IMR-90 (cell line): ENCODE measurements around the gene TXNDC5. TPM values are rescaled to one million over a fixed set of nuclear protein-coding genes. Genes with fewer than 3 reads are reported as not detected.

Experiments
- ATAC-seq: fragments of 200-7000 bp; cut with Tn5 transposase; 2 replicates; pipeline ENCODE4 v1.9.1; 2020; ENCODE audit warnings: low read depth, mild to moderate bottlenecking, moderate library complexity
- BruUV-seq: library from RNA; stranded (reverse); fragments of 400-500 nt; replicated peaks from 2 replicates; lab custom pipeline; 2021; lab: Mats Ljungman, UMichigan
- CTCF ChIA-PET: fragments of 300-600 bp; formaldehyde crosslinking; extraction: SDS; loops from one replicate; lab custom pipeline; 2021; ENCODE audit warnings: antibody characterized with exemption; lab: Yijun Ruan, JAX
- POLR2A ChIA-PET: fragments of 300-600 bp; sonication (Branson Sonifier 250); formaldehyde crosslinking; loops from one replicate; lab custom pipeline; 2022; ENCODE audit warnings: antibody characterized with exemption; ENCODE audit not compliant: unreplicated experiment; lab: Charles Lee
- DNase-seq: peaks from one replicate; pipeline ENCODE4 v3.0.0; 2013
- H2AFZ ChIP-seq: replicated peaks from 2 replicates; pipeline ENCODE3; 2013; ENCODE audit warnings: low read length, mild to moderate bottlenecking; ENCODE audit not compliant: poor library complexity
- H2AK5ac ChIP-seq: 2 replicates; pipeline ENCODE4 v1.6.1; 2013; ENCODE audit warnings: low read depth, low read length, inconsistent platforms
- H2AK9ac ChIP-seq: replicated peaks from 2 replicates; pipeline ENCODE3; 2013; ENCODE audit warnings: mild to moderate bottlenecking, low read depth, low read length, moderate library complexity; ENCODE audit not compliant: poor library complexity
- H2BK120ac ChIP-seq: 2 replicates; pipeline ENCODE4 v1.6.1; 2013; ENCODE audit warnings: low read depth, low read length, inconsistent platforms
- H2BK15ac ChIP-seq: 3 replicates; pipeline ENCODE4 v1.6.1; 2013; ENCODE audit warnings: low read depth, low read length, inconsistent platforms
- H2BK20ac ChIP-seq: 2 replicates; pipeline ENCODE4 v1.6.1; 2013; ENCODE audit warnings: low read depth, mild to moderate bottlenecking, inconsistent platforms, low read length, moderate library complexity
- H2BK5ac ChIP-seq: 2 replicates; pipeline ENCODE4 v1.6.1; 2013; ENCODE audit warnings: mild to moderate bottlenecking, low read depth, low read length, inconsistent platforms; ENCODE audit not compliant: poor library complexity, severe bottlenecking
- H3K14ac ChIP-seq: replicated peaks from 2 replicates; pipeline ENCODE4 v1.6.1; 2013; ENCODE audit warnings: low read depth, low read length, inconsistent platforms
- H3K18ac ChIP-seq: 2 replicates; pipeline ENCODE4 v1.6.1; 2013; ENCODE audit warnings: low read depth, low read length, control low read depth
- H3K23ac ChIP-seq: 2 replicates; pipeline ENCODE4 v1.6.1; 2013; ENCODE audit warnings: low read depth, low read length, inconsistent platforms
- H3K27ac ChIP-seq: 2 replicates; pipeline ENCODE4 v1.5.1; 2013; ENCODE audit warnings: mild to moderate bottlenecking, control low read depth, low read length; ENCODE audit not compliant: insufficient read depth
- H3K27me3 ChIP-seq: 2 replicates; pipeline ENCODE4 v1.6.1; 2013; ENCODE audit warnings: low read length; ENCODE audit not compliant: control insufficient read depth, insufficient read depth
- H3K36me3 ChIP-seq: 2 replicates; pipeline ENCODE4 v1.6.1; 2013; ENCODE audit warnings: low read length, mixed read lengths; ENCODE audit not compliant: control insufficient read depth, insufficient read depth
- H3K4ac ChIP-seq: 2 replicates; pipeline ENCODE4 v1.6.1; 2013; ENCODE audit warnings: low read depth, low read length, inconsistent platforms
- H3K4me1 ChIP-seq: 2 replicates; pipeline ENCODE4 v1.6.1; 2013; ENCODE audit warnings: low read length, mixed read lengths; ENCODE audit not compliant: control insufficient read depth, insufficient read depth
- H3K4me2 ChIP-seq: 2 replicates; pipeline ENCODE4 v1.6.1; 2013; ENCODE audit warnings: low read depth, mild to moderate bottlenecking, control low read depth, low read length, moderate library complexity
- H3K4me3 ChIP-seq: 2 replicates; pipeline ENCODE4 v1.5.1; 2013; ENCODE audit warnings: low read depth, mild to moderate bottlenecking, control low read depth, low read length, moderate library complexity; ENCODE audit not compliant: insufficient read depth
- H3K56ac ChIP-seq: 2 replicates; pipeline ENCODE4 v1.6.1; 2013; ENCODE audit warnings: low read length, inconsistent platforms; ENCODE audit not compliant: insufficient read depth; ENCODE audit errors: extremely low read depth
- H3K79me1 ChIP-seq, 2 experiments: 2 replicates each; pipeline ENCODE4 v1.6.1; 2013; ENCODE audit warnings: low read length in 2 of 2, inconsistent platforms in 1 of 2, low read depth in 1 of 2
- H3K9ac ChIP-seq: 2 replicates; pipeline ENCODE4 v1.6.1; 2013; ENCODE audit warnings: low read depth, low read length, control low read depth
- H3K9me1 ChIP-seq: 2 replicates; pipeline ENCODE4 v1.6.1; 2013; ENCODE audit warnings: low read length, inconsistent platforms; ENCODE audit not compliant: insufficient read depth
- H3K9me3 ChIP-seq: 2 replicates; pipeline ENCODE4 v1.6.1; 2013; ENCODE audit warnings: low read length; ENCODE audit not compliant: control insufficient read depth, insufficient read depth
- H4K20me1 ChIP-seq: 2 replicates; pipeline ENCODE4 v1.6.1; 2013; ENCODE audit warnings: low read length, inconsistent platforms; ENCODE audit not compliant: insufficient read depth
- H4K5ac ChIP-seq: 2 replicates; pipeline ENCODE4 v1.6.1; 2013; ENCODE audit warnings: mild to moderate bottlenecking, low read depth, low read length, control low read depth
- H4K8ac ChIP-seq, 2 experiments: 2 replicates each; pipeline ENCODE4 v1.6.1; 2013; ENCODE audit warnings: low read depth in 2 of 2, low read length in 2 of 2, control low read depth in 1 of 2, inconsistent platforms in 1 of 2
- H4K91ac ChIP-seq: 2 replicates; pipeline ENCODE4 v1.6.1; 2013; ENCODE audit warnings: low read depth, low read length, inconsistent platforms; ENCODE audit not compliant: insufficient read depth
- BHLHE40 ChIP-seq: fragments of 150-350 bp; IDR thresholded peaks from 2 replicates; pipeline ENCODE4 v1.6.1; 2016; ENCODE audit warnings: mild to moderate bottlenecking, low read depth, low read length
- CEBPB ChIP-seq: IDR thresholded peaks from 2 replicates; pipeline ENCODE4 v1.6.1; 2012; ENCODE audit warnings: low read depth, low read length, improper control_type of control experiment
- CTCF ChIP-seq: conservative IDR thresholded peaks from 2 replicates; pipeline ENCODE4 v1.5.1; 2012; ENCODE audit warnings: mild to moderate bottlenecking, low read depth, low read length, improper control_type of control experiment
- FOS ChIP-seq: fragments of 150-350 bp; IDR thresholded peaks from 2 replicates; pipeline ENCODE4 v1.6.1; 2016; ENCODE audit warnings: low read depth, low read length
- MAFK ChIP-seq: IDR thresholded peaks from 2 replicates; pipeline ENCODE4 v1.6.1; 2012; ENCODE audit warnings: low read depth, low read length, improper control_type of control experiment
- NFE2L2 ChIP-seq: fragments of 150-350 bp; IDR thresholded peaks from 2 replicates; pipeline ENCODE4 v1.6.1; 2016; ENCODE audit warnings: low read depth, mild to moderate bottlenecking, low read length
- POLR2A ChIP-seq: IDR thresholded peaks from 2 replicates; pipeline ENCODE4 v1.6.1; 2012; ENCODE audit warnings: mild to moderate bottlenecking, low read depth, low read length
- RFX5 ChIP-seq: IDR thresholded peaks from 2 replicates; pipeline ENCODE4 v1.8.0; 2012; ENCODE audit warnings: low read depth, mild to moderate bottlenecking, low read length, moderate library complexity
- WGBS, 2 experiments: methylation state at CpG; one replicate each; pipeline versions ENCODE4 v1.1.5 to v1.1.7; 2013; ENCODE audit warnings: missing lambda C conversion rate in 2 of 2; ENCODE audit not compliant: insufficient read length in 1 of 2; ENCODE audit errors: extremely low coverage in 2 of 2; 5-methylcytosine and 5-hydroxymethylcytosine counted together
- dilution Hi-C: fragments of 300-500 bp; cut with HindIII; formaldehyde crosslinking; loops from one replicate; pipeline ENCODE4 v1.14.3; 2018; ENCODE audit warnings: low sequenced_read_pairs; ENCODE audit not compliant: unreplicated experiment
- in situ Hi-C: fragments of 300-500 bp; cut with MboI; formaldehyde crosslinking; loops from 3 replicates; pipeline ENCODE4 v1.14.3; 2019; ENCODE audit warnings: low sequenced_read_pairs, inconsistent platforms, mixed read lengths
- intact Hi-C: fragments of 100-400 bp; cut with micrococcal nuclease; formaldehyde crosslinking; loops from 2 replicates; pipeline ENCODE4 v1.10.0; 2022
- polyA plus RNA-seq, 3 experiments: library from polyadenylated mRNA; depleted of rRNA; stranded (reverse); fragments of >200 nt; gene quantifications; 2 replicates each; pipeline ENCODE4 v1.2.3, GENCODE V29; 2012; ENCODE audit warnings: low replicate concordance in 1 of 3
- total RNA-seq: library from RNA; depleted of rRNA; stranded (reverse); fragments of >200 nt; gene quantifications from 2 replicates; pipeline ENCODE4 v1.2.3, GENCODE V29; 2012
- TF ChIP-seq, protein P1 (sequence below): fragments of 150-350 bp; IDR thresholded peaks from 2 replicates; pipeline ENCODE4 v1.6.1; 2017; ENCODE audit warnings: mild to moderate bottlenecking, antibody characterized with exemption, low read length, low read depth

Gene TXNDC5
- total and polyA plus RNA-seq, 2 of the 4 experiments (the other 2 are of a cell fraction), result 274 to 439 TPM

DNA sequence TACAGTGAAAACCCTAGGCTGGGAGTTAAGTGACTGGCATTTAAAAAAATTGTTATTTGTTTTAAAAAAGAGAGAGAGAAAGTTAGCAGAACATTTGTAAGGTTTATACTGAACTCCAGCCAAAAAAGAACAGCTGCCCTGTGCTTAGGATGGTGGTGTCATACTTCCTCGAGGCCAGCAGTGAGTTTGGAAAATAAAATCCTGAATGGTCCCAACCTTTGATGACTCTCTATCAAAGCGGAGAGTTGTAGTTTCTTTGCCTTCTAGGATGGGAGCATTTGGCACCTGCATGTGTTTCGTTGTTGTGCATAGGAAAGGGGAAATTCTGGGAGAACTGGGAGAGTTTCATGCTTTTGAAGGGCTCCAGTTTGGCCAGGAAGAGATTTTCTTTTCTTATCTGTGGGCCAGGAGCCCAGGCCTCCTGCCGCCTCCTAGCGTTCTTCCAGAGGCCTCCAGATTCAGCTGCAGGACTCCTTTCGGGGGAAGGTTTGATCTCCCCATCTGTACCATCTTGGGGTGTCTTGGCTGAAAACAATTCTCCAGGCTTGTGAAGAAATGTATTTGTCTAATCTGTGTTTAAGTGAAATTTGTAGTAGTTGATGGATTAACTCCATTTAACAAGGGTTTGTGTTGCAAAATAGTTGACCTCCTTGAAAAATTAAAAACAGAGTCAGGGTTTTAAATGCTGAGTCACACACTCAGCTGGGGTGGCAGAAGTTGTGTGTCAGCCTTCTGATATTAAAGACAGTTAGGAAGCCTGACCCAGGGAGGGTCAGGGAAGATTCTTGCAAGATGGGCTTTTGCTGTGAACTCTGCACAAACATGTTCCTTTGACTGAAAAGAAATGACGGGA, 63.4 kb downstream of the TXNDC5 start:
- Histone ChIP-seq H2BK20ac (no peak overlapping the region), H2AK5ac (no peak overlapping the region), H3K27ac (peak overlapping the region; percentile 88; the same call in 1 of the 2 replicates), H4K20me1 (no peaks in the 10 kb centered on the region), H3K4ac (no peak overlapping the region), H3K4me1 (peaks cover 8% of the 10 kb centered on the region), H3K9me3 (peaks cover 6% of the 10 kb centered on the region), H3K18ac (peak overlapping the region; percentile 74), H2BK5ac (peak overlapping the region; percentile 22), H2AK9ac (no peak overlapping the region), H3K23ac (no peak overlapping the region), H2BK120ac (no peak overlapping the region), H3K4me3 (no peak overlapping the region), H3K79me1 (no peaks in the 10 kb centered on the region), H3K56ac (no peak overlapping the region), H4K91ac (no peak overlapping the region), H4K5ac (peak overlapping the region; percentile 30; the same call in 1 of the 2 replicates), H3K27me3 (no peaks in the 10 kb centered on the region), H3K9ac (no peak overlapping the region), H3K9me1 (no peaks in the 10 kb centered on the region), H2AFZ (no peak overlapping the region), H3K14ac (no peak overlapping the region), H3K36me3 (no peaks in the 10 kb centered on the region), H2BK15ac (no peak overlapping the region), H3K4me2 (peak overlapping the region; percentile 66), H4K8ac (no peak overlapping the region)
- dilution Hi-C loops, result no loop called here
- ChIA-PET POLR2A (no interaction called here), CTCF (no interaction called here)
- in situ Hi-C loops, result no loop called here
- DNase-seq (peak; percentile 74), ATAC-seq (peak; percentile 91)
- no TSS peak for BruUV-seq
- intact Hi-C loops, result loop anchor here (2.0 kb wide), 1 partner anchor 124 kb away; no protein-coding TSS in a partner anchor
- WGBS, 2 experiments, result no CpG with 5 or more reads among the region's 7 CpGs
- TF ChIP-seq POLR2A, result no peak
- 0 out of 2 replicates have a peak, but pooled peaks have one; percentile 16 for TF ChIP-seq FOS
- TF ChIP-seq NFE2L2, result peak; percentile 88
- peak; percentile 34 for TF ChIP-seq CTCF
- TF ChIP-seq CEBPB, result 0 out of 2 replicates have a peak, but pooled peaks have one; percentile 4
- TF ChIP-seq, protein P1, sequence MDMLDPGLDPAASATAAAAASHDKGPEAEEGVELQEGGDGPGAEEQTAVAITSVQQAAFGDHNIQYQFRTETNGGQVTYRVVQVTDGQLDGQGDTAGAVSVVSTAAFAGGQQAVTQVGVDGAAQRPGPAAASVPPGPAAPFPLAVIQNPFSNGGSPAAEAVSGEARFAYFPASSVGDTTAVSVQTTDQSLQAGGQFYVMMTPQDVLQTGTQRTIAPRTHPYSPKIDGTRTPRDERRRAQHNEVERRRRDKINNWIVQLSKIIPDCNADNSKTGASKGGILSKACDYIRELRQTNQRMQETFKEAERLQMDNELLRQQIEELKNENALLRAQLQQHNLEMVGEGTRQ, result no peak
- TF ChIP-seq MAFK, result peak; percentile 60; the same call in 1 of the 2 replicates
- TF ChIP-seq BHLHE40, result no peak
- no peak for TF ChIP-seq RFX5
